LNCAP (cell line): Measurements from ENCODE around the gene RSU1.

Experiments used
- TF ChIP-seq, protein P1 (sequence below): fragments of 450-650 bp; IDR thresholded peaks from 2 replicates; pipeline ENCODE4 v1.5.1; 2017; ENCODE audit warnings: mild to moderate bottlenecking

RSU1 gene

DNA sequence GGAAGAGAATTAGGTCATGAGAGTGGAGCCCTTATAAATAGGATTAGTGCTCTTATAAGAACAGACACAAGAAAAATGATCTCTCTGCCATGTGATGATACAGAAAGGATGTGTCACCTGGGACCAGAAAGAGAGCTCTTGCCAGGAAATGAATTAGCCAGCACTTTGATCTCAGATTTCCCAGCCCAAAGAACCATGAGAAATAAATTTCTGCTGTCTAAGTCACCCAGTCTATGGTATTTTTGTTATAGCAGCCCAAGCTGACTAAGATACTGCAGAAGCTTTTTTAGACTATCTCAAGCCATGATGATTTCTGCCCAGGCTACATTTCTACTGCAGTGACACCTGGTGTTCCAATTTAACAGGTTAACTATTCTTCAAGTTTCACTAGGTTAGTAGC lies 84.8 kb downstream of the RSU1 start:
- TF ChIP-seq, protein P1, sequence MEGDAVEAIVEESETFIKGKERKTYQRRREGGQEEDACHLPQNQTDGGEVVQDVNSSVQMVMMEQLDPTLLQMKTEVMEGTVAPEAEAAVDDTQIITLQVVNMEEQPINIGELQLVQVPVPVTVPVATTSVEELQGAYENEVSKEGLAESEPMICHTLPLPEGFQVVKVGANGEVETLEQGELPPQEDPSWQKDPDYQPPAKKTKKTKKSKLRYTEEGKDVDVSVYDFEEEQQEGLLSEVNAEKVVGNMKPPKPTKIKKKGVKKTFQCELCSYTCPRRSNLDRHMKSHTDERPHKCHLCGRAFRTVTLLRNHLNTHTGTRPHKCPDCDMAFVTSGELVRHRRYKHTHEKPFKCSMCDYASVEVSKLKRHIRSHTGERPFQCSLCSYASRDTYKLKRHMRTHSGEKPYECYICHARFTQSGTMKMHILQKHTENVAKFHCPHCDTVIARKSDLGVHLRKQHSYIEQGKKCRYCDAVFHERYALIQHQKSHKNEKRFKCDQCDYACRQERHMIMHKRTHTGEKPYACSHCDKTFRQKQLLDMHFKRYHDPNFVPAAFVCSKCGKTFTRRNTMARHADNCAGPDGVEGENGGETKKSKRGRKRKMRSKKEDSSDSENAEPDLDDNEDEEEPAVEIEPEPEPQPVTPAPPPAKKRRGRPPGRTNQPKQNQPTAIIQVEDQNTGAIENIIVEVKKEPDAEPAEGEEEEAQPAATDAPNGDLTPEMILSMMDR: no peak

DNA sequence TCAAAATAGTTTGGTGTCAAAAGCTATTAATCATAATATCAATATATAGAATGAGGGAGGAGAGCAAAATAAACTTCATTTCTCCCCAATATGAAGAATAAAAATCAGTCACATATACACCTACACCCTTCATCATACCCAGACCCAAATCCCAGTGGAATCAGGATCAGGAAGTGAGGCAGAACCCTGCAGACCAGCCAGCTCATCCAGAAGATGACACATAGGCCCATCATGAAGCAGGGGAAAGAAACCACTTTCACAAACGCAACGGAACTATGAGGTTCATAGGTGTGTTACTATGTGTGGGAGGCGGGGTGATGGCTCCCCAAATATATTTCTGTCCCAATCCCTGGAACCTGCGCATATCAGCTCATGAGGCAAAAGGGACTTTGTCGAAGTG lies 89.0 kb downstream of the RSU1 start:
- TF ChIP-seq, protein P1: no peak

DNA sequence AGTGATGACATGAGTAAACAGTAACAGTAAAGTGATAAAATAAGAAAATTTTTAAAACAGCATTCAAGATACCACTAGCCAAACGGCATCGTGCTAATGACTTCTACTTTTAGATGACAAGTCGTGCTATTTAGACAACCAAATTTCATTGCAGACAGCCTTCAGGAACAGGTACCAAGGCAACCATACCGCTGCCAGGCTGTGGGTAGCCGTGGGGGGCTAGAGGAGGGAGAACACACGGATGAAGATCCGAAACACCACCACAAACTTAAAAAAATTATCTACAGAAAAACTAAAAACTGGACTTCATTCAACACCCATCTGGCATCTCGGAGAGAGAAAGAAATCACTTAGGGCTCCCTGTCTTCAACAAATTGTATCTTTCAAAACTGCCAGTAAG lies 89.6 kb downstream of the RSU1 start:
- TF ChIP-seq, protein P1: no peak

DNA sequence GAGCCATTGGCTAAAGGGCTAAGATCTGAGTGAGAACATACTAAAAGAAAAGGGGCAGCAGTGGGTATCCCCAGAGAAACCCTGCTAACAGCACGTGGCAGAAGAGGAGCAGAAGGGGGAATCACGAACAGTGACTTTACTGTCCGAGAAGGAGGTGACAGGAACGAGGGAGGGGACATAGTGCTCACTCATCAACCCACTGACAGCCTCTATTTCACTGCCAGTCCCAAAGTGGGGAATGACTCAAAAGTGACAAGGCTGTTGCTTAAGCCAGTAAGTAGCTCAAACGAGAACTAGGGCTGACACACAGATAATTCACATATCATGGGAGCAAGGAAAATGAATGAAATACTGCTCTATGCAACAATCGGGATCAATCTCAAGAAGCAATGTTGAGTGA lies 92.7 kb downstream of the RSU1 start:
- TF ChIP-seq, protein P1: no peak

DNA sequence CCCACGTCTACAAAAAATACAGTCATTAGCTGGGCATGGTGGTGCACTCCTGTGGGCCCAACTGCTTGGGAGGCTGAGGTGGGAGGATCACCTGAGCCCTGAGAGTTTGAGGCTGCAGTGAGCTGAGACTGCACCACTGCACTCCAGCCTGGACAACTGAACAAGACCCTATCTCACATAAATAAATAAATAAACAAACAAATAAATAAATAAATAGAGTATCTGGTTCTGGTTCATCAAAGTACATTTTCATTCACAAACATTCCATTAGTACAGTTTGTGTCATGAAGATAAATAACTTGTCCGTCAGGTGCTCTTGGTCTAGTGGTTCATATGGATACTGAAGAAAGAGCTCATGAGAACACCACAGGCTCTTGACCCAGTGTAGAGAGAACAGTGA lies 96.4 kb downstream of the RSU1 start:
- TF ChIP-seq, protein P1: no peak

DNA sequence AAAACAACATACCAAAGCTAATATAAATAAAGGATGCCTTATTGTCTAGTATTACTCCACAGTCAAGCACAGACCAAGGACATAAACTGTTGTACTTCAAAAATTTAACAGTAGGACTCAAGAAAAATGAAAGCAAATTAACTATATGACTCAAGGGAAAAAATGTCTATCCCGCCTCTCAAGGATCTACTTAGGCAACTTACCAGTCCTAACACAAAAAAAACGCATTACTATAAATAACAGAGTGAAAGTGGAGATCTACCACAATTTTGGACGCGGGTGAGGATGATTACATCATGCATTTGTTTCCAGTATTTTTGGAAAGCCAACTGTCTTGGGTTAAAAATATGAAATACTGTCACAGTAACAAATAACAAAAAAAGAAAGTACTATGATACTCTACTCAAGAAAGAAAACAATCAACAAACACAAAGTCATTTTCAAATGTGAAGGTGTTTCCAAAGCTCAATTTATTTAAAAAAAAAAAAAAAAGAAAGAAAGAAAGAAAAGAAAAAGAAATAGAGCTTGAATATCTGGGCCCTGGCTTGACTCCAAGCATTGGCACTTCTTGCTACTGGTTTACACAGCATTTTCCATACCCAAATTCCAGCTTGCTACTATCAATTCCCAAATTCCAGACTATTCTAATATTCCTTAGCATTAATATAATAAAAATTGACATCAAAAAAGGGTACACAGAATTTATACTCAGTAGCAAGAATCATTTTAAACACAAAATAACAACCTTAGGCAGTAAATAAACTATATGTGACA lies 99.4 kb downstream of the RSU1 start:
- TF ChIP-seq, protein P1: no peak

DNA sequence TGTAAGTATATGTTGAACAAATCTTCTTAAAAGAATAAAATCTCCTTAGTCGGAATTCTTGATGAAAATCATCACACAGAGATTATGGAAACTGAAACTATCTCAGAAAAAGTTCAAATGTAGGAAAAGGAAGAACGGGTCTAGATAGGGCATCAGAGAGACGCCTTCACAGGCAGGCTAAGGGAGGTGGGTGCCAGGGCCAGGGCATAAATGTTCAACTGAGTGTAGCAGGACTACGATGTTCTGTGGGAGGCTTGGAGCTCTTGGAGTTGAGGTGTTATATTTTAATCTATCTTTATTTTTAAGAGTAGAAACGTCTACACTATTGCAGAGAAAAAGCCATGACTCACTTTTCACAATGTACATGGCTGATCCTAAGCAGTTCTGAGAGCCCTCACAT lies 101.2 kb downstream of the RSU1 start:
- TF ChIP-seq, protein P1: no peak

DNA sequence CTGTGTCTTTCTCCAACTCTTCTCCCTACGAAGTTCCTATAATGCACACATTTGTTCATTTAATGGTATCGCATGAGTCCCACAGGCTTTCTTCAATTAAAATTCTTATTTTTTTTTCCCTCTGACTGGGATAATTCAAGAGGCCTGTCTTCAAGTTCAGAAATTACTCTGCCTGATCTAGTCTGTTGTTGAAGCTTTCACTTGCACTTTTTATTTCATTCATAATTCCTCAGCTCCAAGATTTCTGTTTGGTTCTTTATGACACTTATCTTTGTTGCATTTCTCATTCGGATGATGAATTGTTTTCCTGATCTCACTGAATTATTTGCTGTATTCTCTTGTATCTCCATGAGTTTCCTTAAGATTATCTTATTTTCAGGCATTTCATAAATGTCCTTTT lies 103.9 kb downstream of the RSU1 start:
- TF ChIP-seq, protein P1: no peak
